Adrenal gland (tissue), 5 donors: ENCODE results near the gene AKR1B1.

ENCODE experiments used
- CTCF ChIP-seq, 6 experiments: fragments of 450-650 bp in 4 of 6; fragments of 200-600 bp in 2 of 6; sonication (generic) in 1 of 6; IDR thresholded peaks; 1 replicate in 5 of 6; 2 replicates in 1 of 6; pipeline versions ENCODE4 v1.5.1 to v1.8.0; 2016 to 2021; ENCODE audit warnings: antibody characterized with exemption in 6 of 6, mild to moderate bottlenecking in 2 of 6, moderate library complexity in 1 of 6
- POLR2A ChIP-seq, 2 donors: fragments of 450-650 bp; IDR thresholded peaks; one replicate each; pipeline ENCODE4 v1.6.1; 2017; ENCODE audit warnings: antibody characterized with exemption in 2 of 2, mild to moderate bottlenecking in 2 of 2, moderate library complexity in 1 of 2
- donor health status: DM: no; HTN: no; CAD: no.

- TF ChIP-seq CTCF (IDR thresholded peaks at IDR 0.05), result no peak
- TF ChIP-seq POLR2A (IDR thresholded peaks at IDR 0.05), result no peak
Observed at GRCh38 chr7:134450294-134451000, 8.5 kb downstream of the AKR1B1 start.
